Endothelial cell of hepatic sinusoid (primary cell): ENCODE measurements around the gene APBB1IP.
"Not testable (repeated sequence)": the region's sequence is repeated elsewhere in the genome, so short reads cannot be mapped to it uniquely, and the experiment has no call there.

Experiments used
- in situ Hi-C: cut with HindIII; loops from 2 replicates; pipeline ENCODE4 v1.10.0; 2017; ENCODE audit warnings: low sequenced_read_pairs

The APBB1IP gene

GRCh38 chr10:26440088-26440470 is 1.9 kb downstream of the APBB1IP start:
- in situ Hi-C loops: no loop called here

- in situ Hi-C loops: no loop called here
Observed at GRCh38 chr10:26441491-26442214, 3.5 kb downstream of the APBB1IP start.

- in situ Hi-C loops: no loop called here
Observed at GRCh38 chr10:26445411-26446031, 7.4 kb downstream of the APBB1IP start.

- in situ Hi-C loops: no loop called here
Observed at GRCh38 chr10:26446258-26446657, 8.1 kb downstream of the APBB1IP start.

- in situ Hi-C loops: no loop called here
Observed at GRCh38 chr10:26448292-26448691, 10.2 kb downstream of the APBB1IP start.

GRCh38 chr10:26448706-26449435 is 10.7 kb downstream of the APBB1IP start:
- in situ Hi-C loops: no loop called here

- in situ Hi-C loops: no loop called here
Observed at GRCh38 chr10:26449726-26450125, 11.6 kb downstream of the APBB1IP start.

GRCh38 chr10:26451903-26452302 is 13.8 kb downstream of the APBB1IP start:
- in situ Hi-C loops: no loop called here

GRCh38 chr10:26453850-26454249 is 15.7 kb downstream of the APBB1IP start:
- in situ Hi-C loops: no loop called here

GRCh38 chr10:26454891-26455290 is 16.8 kb downstream of the APBB1IP start:
- in situ Hi-C loops: no loop called here

GRCh38 chr10:26455567-26456315 is 17.6 kb downstream of the APBB1IP start:
- in situ Hi-C loops: no loop called here

- in situ Hi-C loops: no loop called here
Observed at GRCh38 chr10:26457088-26457487, 18.9 kb downstream of the APBB1IP start.

- in situ Hi-C loops: no loop called here
Observed at GRCh38 chr10:26460736-26461135, 22.6 kb downstream of the APBB1IP start.

GRCh38 chr10:26463986-26464385 is 25.8 kb downstream of the APBB1IP start:
- in situ Hi-C loops: no loop called here

- in situ Hi-C loops: no loop called here
Observed at GRCh38 chr10:26464632-26465280, 26.6 kb downstream of the APBB1IP start.

- in situ Hi-C loops: not testable (repeated sequence)
Observed at GRCh38 chr10:26466531-26466930, 28.4 kb downstream of the APBB1IP start.

- in situ Hi-C loops: no loop called here
Observed at GRCh38 chr10:26467639-26468038, 29.5 kb downstream of the APBB1IP start.

GRCh38 chr10:26468291-26468690 is 30.1 kb downstream of the APBB1IP start:
- in situ Hi-C loops: no loop called here

GRCh38 chr10:26468700-26469099 is 30.6 kb downstream of the APBB1IP start:
- in situ Hi-C loops: no loop called here

GRCh38 chr10:26472492-26472778 is 34.3 kb downstream of the APBB1IP start:
- in situ Hi-C loops: no loop called here

GRCh38 chr10:26474026-26474425 is 35.9 kb downstream of the APBB1IP start:
- in situ Hi-C loops: no loop called here
